ENCODE results near the gene WDR75.
A peak's percentile ranks its signal among the peaks of the same experiment; 100 is the strongest.

WDR75 gene

DNA sequence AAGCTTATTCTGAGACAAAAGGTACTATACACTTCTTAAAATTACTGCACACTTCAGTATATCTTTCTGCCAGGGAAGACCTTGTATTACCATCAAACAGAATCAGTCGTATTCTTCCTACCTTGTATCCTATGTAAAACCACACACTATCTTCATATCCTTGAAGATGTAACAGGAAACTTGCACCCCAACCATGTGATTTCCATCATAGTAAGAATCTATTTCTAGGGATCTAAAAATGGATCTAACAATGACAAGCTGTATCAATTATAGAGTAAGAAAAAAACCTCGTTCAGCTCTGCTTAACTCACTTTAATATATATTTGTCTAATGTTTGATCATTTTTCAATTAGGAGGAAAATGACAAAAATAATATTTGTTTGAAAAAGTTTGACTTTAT is 60.2 kb downstream of the WDR75 start:
- DNase-seq, result no peak

DNA sequence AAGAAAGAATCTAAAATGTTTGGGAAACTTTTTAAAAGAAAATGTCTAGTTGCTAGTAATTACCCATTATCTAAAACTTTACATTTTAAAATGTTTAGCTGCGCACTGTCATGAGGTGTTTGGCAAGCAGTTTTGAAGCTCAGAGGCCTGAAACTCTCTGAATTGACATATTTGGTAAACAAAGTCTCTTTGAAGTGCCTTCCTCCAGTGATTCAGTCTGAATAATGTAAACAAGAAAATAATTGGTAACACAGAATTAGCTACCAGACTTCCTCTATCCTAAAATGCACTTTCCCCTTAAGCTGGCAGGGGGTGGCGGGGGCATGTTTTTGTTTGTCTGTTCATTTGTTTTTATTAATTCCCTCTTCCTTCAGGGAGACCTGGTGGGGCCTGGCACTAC is 61.4 kb downstream of the WDR75 start:
- no peak for DNase-seq

DNA sequence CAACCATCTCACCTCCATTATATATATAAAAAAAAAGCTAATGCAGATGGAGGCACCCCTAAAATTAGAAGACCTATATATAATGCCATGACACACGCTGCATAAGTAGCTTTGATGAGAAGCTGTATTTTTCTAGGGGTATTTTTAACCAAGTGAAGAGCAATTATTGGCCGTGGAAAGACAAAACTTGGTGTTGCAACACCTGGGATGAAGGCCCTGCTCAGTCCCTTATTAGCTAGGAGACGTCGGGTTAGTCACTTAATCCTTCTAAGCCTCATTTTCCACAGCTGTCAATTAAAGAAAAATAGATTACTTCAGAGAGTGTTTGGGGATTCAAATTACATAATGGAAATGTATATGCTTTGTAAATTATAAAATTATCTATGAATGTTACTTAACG is 63.0 kb downstream of the WDR75 start:
- no peak for DNase-seq

DNA sequence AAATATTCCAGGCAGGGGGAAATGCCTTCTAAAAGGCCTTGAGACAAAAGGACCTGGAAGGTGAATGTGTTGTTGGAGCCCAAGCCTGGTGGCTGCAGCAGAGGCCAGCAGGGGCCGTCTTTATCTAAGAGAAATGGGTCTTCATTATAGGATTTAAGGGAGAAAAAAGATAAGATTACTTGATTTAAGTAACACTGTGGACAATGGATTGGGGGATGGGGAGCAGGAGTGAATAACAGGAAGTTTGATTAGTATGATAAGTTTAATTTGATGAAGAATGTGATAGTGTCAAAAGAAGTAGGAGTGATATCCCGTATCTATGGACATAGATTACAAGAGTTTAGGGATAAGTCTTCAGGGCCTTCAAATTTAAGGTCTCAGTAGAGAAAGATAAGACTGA is 64.2 kb downstream of the WDR75 start:
- peak; percentile 86 for DNase-seq

DNA sequence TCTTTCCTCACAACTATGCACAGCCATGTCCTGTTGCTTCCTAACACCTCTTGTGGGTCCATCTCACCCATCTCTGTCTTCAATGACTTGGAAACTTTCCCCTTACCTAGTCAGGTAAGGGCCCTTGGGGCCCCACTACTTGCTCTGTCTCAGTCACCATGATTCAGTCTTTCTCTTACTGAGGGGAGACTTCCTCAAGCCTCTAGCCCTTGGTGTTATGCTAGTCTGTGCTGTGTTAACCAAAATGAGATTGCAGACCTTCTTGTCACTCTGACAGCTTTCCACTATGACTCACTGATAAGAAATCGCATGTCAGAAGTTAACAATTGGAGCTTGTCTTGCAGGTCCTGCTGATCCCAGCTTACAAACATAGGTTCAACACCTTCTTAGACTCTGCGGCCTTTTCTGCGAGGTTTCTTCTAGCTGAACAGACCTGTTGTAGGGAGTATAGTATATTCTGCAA is 65.3 kb downstream of the WDR75 start:
- DNase-seq, result peak; percentile 91

DNA sequence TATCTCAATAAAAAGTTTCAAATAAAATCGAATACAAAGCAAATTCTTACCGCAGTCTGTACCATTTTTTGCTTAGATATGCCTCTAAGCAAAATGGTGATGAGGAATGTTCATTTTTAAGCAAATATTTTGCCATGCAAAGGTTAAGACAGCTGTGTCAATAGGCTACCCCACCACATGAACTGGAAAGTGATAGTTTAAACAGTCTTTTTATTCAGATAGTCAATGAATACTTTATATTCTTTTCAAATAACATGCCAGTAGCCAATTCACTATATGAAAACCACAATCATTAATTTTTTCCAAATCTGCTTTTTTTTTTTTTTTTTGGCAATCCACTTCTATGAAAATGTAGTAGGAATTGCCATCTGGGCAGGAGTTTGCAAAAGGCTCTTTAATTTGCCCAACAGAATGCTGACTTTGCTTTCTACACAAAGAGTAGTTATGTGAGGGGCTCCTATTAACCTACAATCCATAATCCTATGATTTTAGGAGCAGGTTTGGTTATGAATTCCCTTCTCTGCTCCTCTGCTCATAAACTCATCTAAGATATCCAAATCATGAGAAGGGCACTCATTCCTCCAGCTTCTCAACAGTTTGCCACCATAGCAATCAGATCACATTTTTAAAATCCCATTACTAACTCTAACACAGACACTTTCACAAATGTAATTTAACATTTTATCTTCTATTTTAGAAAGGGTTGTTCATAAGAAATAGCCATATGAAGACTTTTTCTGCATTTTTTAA is 70.1 kb downstream of the WDR75 start:
- DNase-seq, result no peak

DNA sequence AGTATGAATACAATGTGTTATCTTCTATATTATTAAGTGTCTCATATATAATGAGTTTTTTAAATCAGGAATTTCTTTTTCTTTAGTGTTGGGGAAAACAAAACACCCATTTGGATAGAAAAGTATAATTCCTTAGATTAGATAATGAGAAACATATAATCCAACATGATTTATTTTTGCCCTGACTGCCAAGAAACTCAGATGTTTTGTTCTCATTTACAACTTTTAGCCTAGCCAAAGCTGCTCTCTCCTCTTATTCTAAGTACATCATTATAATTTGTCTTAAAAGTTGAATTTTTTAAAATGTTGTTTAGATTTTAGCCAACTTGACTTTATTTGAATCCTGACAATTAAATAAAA is 70.7 kb downstream of the WDR75 start:
- DNase-seq, result no peak

DNA sequence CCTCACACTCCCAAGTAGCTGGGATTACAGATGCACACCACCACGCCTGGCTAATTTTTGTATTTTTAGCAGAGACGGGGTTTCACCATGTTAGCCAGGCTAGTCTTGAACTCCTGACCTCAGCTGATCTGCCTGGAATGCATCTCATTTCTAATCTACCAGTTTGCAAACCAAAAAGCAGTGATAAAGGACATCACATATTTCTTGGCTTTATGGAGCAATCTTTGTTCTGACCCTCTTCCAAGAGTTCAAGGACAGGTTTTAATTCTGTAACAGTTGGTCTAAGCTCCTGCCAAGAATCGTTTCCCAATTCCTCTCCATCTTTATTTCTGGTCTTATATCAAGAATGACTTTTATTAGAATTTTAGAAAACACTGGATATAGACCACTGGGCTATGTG is 71.6 kb downstream of the WDR75 start:
- no peak for DNase-seq

DNA sequence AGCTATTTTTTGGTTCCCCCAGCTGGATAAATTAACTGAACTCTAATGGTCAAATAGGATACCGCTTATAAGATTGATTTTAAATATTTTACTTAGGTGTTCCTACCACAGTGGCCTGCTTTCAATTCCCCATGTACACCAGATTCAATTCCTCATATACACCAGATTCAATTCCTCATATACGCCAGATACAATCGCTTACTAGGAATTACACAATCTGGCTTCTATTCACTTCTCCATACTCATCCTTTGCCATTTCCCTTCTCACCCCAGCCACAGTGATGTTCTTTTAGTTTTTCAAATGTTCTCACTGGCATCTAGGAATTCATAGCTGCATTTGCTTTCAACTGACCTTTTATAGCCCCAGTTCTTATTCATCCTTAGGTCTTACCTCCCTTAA is 72.8 kb downstream of the WDR75 start:
- no peak for DNase-seq

DNA sequence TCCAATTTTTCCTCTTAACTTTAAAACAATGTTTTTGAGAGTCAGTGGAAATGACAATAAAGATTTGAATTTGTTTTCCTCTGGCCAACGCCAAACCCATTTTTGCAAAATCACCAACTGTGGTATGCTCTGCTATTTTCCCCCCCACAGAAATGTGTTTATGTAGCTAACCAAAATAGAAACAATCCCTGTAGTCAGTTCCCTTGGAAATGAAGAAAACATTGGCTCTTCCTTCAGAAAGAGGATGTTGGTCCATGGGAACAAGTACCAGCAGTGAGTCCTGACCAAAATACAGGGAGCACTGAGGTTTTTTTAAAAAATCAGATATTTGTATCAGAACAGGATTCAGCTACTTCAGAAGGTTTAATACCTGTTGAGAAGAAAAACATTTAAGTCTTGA is 74.0 kb downstream of the WDR75 start:
- no peak for DNase-seq

DNA sequence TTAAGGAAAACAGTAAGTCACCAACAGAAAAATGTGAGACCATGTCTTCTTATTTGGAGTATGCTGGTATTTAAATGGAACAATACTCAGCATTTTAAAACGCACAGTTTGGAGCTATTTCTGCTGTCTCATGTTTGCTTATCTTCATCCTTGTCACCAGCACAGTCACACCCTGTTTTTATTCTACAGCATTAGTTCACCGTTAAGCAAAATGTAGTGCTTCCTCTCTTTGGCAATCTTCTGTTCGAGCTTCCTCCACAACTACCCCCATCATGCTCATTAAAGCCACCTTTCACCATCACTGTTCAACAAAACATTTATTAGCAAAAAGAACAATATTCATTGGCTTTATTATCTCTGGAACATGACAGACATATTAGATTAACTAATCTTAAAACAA is 75.3 kb downstream of the WDR75 start:
- DNase-seq, result peak; percentile 87

DNA sequence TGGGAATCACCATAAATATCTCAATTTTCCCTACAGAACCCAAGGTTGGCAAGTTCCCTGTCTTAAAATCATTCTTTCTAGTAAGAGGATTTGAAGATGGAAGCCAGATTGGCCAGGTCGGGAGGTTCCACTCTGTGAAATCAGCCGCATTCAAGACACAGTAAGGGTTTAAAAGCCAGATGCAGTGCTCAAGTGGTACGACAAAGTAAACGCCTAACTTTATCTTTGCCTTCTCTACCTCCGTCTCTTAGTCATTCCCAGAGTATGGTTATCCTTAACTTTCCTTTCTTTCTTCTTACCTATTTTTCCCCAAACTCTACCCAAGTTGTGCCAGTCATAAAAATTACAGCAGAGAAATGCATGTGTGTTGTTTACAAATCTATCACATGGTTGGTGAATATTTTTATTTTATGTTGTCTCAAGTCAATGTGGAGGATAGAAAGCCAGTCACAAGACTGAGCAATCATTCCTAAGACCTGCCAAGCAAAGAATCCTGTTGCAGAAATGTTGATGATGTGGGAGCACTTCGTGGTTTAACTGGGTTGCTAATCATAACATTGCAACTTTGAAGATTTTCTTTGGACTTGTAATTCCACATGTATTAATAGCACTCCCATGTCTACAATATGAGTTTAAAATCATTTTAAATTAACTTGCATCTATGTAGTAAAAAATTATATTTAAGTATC is 76.7 kb downstream of the WDR75 start:
- peak; percentile 29 for DNase-seq

DNA sequence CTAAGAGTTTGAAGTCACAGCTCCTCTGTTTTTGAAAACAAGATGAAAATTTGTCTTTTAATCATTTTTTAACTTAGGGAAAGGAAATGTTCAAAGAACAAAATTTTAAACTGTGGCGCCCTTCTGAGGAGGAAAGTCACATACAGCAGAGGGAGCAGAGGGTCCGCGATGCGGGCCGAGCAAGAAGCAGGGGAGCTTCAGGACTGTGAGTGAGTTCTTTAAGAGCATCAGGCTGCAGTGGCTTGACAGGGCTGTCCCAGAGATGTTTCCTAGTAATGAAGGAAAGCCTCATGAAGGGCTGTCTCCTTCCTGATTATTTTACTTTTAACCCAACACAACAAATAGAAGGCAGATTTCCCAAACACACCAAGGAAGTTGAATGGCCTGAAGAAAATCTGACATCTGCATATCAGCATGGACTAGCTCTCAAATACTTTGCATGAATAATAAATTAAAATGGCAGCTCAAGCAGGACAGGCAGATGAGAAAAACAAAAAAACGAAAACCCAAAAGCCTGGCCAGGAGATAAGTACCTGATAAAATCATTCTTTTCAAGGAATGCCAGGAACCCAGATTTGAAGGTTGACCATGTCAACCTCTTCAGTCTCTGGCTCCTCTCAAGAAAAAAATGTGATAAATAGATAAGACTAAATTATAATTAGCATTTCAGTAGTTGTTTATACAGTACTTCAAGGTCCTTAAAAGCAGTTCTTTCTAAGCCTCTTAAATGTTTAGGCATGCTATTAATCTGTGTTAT is 78.5 kb downstream of the WDR75 start:
- DNase-seq, result no peak

DNA sequence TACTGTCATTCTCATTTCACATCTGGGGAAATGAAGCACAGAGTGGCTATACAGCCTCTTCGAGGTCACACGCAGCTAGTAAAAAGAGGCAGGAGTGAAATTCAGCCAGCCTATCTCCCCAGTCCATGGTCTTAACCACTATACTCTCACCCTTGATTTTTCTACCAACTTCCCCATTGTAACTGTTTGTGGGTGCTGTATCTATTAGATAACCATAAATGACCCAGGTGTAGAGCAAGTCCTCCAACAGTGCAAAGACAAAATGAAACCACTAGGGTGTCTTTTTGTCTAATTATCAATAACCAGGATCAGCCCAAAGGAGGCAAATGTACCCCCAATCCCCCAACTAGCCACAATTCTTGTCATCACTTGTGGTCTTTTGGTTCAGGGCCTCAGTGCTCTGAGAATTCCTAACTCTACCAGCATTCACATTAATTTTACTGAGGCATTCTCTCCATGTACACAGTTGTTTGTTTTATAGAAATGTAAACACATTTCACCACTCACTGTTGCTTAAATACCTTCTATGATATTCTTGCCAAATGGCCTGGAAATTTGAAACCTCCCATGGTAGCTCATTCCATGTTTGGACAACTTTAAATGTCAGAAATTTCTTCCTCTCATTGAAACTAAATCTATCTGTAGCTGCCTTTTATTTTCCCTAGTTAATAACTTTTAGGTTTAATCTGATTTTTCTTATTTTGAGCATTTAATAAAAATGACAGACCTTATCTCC is 80.6 kb downstream of the WDR75 start:
- DNase-seq, result peak; percentile 84

DNA sequence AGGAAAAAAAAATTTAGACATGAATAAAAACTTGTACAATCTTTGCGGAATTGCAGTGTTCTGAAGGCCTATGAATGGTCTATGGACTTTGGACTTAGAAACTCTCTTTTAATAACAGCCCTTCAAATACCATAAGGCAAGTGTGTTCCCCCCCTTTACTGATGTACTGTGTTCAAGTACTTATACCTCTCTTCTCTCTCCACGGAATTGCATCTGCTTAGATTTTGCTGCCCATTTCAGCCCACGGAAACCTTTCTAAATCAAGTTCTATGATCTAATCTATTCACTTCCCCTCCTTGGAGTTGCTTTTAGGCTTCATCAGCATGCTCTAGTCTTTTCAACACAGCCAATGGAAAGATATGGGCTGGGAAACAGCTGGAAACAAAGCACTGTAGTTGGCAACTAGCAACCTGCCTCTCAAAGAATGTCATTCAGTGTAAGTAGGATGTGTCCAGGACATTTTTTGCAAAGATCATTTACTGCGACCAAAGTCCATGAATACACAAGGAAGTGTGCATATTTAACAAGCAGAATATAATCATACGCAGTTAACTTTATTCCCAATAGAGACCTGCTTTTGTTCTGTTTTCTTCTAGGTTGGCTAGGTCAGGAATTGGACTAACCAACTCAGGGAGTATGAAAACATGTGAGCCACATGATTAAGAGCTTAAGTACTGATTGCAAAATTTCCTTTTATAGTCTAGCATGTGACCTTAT is 81.3 kb downstream of the WDR75 start:
- DNase-seq, result peak; percentile 34

DNA sequence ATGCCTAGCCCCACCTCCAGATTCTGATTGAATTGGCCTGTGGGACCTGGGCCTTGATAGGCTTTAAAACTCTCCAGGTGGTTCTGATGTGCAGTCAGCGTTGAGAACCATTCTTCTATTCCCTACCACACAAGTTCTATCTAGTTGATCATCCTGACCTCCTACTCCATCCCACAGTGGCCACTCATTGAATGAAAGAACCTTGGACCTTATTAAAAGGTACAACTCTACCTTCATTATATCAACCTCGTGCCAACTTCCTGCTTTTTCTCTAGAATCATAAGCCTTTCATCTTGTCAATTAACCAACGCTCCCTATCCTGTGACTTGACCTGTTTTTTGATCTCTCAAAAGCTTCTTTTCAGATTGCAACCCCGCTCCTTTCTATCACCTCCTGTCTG is 83.5 kb downstream of the WDR75 start:
- DNase-seq, result no peak

Measured in OCI-M1 (cell line).